Measurements from ENCODE around the gene ABCG5.
A peak's percentile ranks its signal among the peaks of the same experiment; 100 is the strongest.

ABCG5 gene

GRCh38 chr2:43841949-43842865 is 3.6 kb upstream of the ABCG5 start:
- DNase-seq = no peak

DNA sequence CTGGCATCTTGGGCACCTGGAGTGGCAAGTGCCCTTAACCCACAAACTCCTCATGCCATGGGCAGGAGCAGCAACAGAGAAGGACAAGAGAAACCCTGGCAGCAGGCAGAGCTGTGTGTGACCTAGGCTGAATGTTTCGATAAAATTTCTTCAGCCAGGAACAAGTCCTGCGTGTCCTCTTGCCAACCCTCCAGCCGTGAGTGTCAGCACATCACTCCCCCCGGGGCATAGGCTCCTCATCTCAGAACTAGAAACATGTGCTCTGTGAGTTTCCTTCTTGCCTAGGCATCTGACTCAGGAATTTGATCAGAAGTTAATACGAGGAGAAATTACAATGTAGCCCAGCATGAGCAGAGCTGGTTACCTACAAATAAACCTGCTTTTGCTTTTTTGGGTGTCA is 2.3 kb upstream of the ABCG5 start:
- DNase-seq = no peak

GRCh38 chr2:43839776-43840564 is 1.3 kb upstream of the ABCG5 start:
- DNase-seq = no peak

DNA sequence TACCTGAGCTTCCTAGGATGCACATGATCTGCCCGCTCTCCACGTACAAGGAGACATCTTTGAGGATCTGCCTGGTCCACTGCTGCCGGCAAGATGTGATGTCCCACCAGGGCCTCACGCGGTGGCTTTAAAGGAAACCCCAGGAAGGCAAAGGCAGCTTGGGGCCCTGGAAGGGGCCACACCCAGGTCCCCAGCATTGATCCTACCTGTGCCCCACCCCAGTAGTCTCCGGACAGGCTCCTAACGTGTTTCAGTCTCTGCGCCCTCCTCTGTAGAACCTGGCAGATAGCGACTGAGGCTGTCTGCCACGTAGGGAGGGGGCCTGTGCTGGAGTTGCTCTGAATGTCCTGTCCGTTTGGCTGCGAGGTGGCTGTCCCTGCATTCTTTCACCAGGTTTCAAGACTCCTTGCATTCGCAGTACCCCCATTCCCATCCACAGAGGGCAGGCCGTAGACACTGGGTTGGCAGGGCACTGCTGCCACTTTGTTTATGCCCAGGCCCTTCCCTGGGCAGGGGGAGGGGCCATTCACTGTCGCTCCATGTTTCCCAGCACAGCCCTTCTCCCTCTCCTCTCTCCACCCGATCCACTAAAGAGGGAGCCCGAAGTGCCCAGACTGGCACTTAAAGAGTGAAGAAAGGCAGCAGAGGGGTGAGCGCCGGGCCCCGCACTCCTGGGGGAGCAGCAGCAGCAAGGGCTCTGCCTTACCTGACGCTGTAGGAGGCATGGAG is 644 bp downstream of the ABCG5 start:
- no peak for DNase-seq

DNA sequence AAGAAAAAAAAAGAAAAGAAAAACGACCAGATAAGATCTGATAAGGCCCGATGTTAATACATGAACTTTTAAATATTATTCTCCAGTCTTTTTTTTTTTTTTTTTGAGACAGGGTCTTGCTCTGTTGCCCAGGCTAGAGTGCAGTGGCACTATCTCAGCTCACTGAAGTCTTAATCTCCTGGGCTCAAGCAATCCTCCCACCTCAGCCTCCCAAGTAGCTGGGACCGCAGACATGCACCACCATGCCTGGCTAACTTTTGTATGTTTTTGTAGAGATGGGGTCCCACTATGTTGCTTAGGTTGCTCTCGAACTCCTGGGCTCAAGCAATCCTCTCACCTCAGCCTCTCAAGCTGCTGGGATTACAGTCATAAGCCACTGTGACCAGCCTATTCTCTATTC is 1.6 kb downstream of the ABCG5 start:
- DNase-seq = no peak

DNA sequence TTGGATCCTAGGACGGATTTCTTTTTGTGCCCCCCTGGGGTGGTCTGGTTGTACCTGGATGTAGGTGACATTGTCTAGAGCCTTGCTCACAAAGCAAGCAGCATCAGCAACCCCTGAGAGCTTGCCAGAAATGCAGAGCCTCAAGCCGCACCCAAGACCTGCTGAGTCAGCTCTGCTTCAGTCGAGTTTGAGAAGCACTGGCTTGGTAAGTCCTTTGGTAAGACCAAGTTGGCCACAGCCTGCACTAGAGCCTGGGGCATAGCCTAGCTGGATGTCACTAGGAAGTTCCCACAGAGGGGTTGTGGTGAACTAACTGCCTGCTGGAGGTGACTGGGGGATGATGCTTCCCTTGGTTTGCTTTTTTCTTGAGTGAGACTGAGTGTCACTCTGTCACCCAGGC is 6.2 kb downstream of the ABCG5 start:
- peak; percentile 34 for DNase-seq

DNA sequence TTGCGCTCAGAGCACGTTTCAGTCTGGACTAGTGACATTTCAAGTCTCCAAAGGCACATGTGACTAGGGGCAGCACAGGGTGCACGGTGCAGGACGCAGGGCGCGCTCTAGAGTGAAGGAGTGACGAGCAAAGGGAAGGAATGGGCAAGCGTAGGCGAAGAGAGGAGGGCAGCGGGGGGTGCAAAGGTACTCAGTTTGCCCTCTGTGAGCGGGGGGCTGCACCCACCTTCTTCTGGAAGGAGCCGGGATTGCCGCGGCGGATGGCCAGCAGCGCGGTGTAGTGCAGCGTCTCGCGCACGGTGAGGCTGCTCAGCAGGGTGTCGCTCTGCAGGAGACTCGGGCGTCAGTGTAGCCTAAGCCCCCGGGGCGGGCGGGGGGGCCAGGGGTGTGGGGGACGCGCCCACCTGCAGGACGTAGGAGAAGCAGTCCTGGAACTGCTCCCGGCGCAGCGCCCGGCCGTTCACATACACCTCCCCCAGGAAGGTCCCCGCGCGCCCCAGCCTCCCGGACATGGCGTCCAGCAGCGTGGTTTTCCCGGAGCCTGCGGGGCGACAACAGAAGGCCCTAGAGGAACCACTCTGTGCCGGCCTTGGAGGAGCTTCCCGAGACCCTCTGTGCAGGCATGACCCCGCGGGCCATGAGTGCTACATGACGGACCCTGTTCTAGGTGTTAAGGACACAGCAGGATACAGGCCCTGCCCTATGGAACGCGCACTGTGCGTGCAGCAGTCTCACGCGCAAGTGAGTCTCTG is 6.9 kb downstream of the ABCG5 start:
- peak; percentile 81 for DNase-seq

DNA sequence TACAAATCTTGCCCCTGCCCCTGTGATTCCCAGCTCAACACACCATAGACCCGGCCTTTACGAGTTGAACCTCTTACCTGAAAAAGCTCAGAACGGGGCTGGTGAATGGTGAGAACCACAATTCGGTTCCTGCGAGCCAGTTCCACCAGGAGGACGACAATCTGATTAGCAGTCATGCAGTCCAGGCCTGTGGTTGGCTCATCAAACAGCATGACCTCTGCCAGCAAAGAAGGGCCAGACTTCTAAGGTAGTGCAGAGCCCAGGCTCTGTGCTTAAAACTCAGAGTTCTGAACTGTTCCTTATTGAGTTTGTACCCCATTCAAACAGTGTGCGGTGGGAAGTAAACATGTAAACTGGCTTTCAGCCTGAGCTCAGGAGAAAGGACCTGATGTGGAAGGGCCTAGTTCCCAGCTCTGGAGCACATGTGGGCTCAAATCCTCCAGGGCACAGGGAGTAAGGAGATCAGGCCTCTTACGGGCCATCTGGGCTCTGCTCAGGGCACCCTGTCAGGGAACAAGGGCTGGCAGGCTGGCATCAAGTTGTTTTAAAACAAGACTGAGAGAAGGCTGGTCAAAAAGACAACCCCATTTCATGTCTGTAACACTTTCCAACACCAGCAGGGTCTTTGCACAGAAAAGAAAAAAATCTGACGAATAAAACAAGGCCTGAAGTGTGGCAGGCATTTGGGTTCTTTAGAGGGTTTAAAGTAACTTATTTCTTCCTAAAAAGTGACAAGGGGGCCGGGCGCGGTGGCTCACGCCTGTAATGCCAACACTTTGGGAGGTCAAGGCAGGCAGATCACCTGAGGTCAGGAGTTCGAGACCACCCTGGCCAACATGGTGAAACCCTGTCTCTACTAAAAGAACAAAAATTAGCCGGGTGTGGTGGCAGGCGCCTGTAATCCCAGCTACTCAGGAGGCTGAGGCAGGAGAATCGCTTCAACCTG is 12.1 kb downstream of the ABCG5 start:
- no peak for DNase-seq

DNA sequence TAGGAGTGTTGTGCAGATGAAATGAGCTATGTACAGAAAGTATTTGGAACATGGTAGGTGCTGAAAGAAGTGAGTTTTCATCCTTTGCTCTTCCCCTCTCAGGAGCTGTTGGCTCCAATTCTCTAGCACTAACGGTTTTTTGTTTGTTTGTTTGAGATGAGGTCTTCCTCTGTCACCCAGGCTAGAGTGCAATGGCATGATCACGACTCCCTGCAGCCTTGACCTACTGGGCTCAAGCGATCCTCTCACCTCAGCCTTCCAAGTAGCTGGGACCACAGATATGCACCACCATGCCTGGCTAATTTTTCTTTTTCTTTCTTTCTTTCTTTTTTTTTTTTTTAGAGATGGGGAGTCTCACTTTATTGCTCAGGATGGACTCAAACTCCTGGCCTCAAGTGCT is 12.8 kb downstream of the ABCG5 start:
- DNase-seq = no peak

GRCh38 chr2:43824951-43825493 is 13.6 kb downstream of the ABCG5 start:
- DNase-seq = no peak

DNA sequence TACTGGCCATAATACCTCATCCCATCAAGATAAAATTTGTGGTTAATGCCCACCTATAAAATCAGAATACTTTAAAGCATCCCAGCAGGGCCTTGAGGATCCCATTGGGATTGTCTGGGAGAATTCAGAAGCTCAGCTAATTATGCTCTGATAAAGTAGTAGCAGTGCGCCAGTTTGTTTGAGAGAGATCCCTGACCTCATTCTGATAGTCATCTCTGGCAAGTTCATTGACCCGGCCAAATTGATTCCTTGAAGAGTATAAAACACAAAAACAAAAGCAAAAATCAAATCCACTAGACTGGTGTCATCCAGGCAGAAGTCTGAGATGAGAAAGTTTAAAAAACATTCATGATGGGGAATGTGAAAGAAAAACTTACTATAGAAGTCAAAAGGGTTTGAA is 14.1 kb downstream of the ABCG5 start:
- no peak for DNase-seq

DNA sequence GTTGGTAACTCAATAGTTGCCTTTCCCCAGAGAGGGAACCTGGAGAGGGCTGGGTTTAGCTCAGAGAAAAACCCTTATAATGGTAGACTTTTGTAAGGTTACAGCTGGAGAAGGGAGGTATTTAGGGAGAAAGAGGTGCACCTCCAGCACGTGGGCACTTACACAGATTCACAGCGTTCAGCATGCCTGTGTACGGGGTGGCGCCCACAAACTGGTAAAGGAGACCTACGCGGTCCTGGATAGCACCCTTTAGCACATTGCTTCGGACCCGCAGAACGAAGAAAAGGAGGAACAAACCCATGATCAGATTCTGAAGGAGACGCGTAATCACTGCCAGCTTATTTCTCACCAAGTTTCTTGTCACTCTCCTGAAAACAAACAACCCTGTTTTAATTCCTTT is 14.9 kb downstream of the ABCG5 start:
- no peak for DNase-seq

- no peak for DNase-seq
These were observed 15.8 kb downstream of the ABCG5 start for GRCh38 chr2:43822839-43823238.

- DNase-seq = no peak
These were observed 19.0 kb downstream of the ABCG5 start for GRCh38 chr2:43819491-43820163.

DNA sequence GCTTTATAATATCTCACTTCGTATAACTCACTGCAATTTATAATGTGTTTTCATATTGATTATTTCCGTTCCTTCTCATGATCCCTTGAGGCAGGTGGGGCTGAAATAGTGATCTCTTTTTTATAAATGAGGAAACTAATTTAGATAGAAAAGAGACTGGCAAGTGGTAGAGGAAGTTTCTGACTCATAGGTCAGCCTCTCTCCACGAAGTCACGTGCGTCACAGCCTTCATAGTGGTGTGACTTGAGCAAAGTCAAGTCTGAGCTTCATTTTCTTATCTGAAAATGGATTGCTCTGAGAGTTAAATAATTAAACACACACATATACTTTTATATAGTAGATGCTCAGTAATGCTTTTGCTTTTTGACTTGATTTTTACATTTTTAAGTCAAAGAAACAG is 19.9 kb downstream of the ABCG5 start:
- DNase-seq = no peak

DNA sequence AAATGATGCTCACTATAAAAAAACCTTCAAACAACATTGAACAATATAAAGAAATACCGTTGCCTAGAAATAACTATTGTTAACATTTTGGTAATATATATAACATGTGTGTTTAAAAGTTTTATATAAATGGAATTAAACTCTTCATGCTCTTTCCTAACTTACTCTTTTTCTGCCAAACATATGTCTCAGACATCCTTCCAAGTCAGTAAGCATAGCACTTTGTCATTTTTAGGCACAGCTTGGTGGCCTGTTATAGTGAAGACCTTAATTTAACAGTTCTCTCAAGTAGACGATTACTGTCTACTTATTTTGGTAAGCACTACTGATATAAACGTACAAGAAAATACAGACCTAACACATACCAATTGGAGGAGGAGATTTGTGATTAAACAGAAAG is 23.9 kb downstream of the ABCG5 start:
- DNase-seq = no peak

DNA sequence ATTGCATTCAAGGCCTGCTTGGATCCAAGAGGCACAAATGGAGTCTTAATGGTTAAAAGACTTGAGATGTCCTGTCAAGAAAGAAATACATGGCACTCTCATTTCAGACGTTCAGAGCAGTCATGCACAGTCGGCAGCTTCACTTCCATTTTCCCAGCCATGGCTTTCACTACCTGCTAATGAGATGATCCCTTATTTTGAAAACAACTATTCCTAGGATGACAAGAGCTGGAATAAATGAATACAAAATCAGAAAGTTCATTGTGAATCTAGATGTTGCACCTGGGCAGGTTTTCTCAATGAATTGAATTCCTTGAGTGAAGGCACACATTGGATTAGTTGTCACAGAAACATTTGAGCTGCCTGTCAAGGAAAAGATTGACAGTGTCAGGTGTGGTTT is 25.7 kb downstream of the ABCG5 start:
- no peak for DNase-seq

GRCh38 chr2:43812006-43812405 is 26.6 kb downstream of the ABCG5 start:
- no peak for DNase-seq

DNA sequence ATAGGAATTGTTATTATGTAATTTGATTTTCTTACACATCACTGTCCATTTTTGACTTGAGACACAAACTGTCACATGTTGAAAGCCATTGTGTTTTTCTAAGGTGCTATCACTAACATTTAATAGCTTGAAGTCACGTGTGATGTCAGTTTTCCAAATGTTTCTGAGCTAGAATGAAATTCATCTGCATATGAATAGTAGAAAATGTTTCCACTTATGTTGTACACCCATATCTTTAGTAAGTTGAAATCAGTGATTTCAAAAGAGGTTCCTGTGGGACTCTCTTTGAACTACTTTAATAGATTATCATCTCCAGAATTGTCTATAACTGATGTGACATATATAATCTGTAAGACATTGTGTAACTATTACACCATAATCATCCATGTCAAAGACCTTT is 27.8 kb downstream of the ABCG5 start:
- DNase-seq = no peak

DNA sequence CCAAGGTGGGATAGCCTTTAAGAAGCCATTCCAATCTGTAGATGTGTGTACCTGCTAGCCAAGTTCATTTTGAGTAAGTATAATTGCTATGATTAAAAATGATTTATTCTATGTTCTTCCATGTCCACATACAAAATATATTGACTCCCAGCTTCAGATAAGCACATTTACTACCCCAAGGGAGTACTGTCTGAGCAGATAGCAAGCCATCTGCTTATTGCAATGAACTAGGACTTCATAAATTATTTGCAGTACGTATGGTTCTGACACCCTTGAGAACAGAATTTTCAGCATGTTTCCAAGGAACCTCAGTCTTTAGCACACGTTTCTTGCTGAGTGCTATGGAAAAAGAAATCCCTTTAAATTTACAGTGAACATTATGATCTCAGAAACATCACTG is 28.2 kb downstream of the ABCG5 start:
- no peak for DNase-seq

DNA sequence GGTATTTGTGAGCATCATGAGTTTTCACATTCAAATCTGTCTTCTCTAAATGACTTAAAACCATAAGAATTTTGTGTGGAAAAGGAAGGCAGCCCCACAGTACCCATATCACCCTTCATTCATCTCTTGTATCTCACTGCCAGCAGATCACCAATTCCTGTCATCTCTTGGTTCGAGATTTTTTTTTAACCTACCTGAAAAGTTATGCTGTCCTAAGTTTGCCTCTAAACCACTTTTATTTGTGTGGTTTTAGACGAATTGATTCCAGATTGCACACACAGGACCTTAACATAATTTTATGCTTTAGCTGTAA is 32.0 kb downstream of the ABCG5 start:
- DNase-seq = no peak

Data from NCI-H146 (cell line).